ENCODE data around the gene CST11.

GRCh38 chr20:23488996-23489395 lies 36.3 kb upstream of the CST11 start:
- TF ChIP-seq, protein P1, sequence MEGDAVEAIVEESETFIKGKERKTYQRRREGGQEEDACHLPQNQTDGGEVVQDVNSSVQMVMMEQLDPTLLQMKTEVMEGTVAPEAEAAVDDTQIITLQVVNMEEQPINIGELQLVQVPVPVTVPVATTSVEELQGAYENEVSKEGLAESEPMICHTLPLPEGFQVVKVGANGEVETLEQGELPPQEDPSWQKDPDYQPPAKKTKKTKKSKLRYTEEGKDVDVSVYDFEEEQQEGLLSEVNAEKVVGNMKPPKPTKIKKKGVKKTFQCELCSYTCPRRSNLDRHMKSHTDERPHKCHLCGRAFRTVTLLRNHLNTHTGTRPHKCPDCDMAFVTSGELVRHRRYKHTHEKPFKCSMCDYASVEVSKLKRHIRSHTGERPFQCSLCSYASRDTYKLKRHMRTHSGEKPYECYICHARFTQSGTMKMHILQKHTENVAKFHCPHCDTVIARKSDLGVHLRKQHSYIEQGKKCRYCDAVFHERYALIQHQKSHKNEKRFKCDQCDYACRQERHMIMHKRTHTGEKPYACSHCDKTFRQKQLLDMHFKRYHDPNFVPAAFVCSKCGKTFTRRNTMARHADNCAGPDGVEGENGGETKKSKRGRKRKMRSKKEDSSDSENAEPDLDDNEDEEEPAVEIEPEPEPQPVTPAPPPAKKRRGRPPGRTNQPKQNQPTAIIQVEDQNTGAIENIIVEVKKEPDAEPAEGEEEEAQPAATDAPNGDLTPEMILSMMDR (IDR thresholded peaks at IDR 0.05), result no peak
- no peak for TF ChIP-seq EP300 (IDR thresholded peaks at IDR 0.05)

Measured in gastroesophageal sphincter (tissue), 3 donors.